Heart left ventricle (tissue), 16 donors: ENCODE data around the gene KIF1A. TPM values are rescaled to one million over a fixed set of nuclear protein-coding genes. Genes with fewer than 3 reads are reported as not detected.
A peak's percentile ranks its signal among the peaks of the same experiment; 100 is the strongest.

Experiments
- ATAC-seq, 4 donors: fragments of 200-7000 bp; cut with Tn5 transposase; one replicate each; pipeline ENCODE4 v1.9.1; 2020 to 2022; ENCODE audit warnings: moderate library complexity in 4 of 4, mild to moderate bottlenecking in 3 of 4, moderate number of reproducible peaks in 1 of 4
- DNase-seq, 5 donors: peaks; one replicate each; pipeline ENCODE4 v3.0.0-alpha.2; 2020
- H3K27ac ChIP-seq, 12 donors: fragments of 200-600 bp; sonication (generic) in 4 of 12; one replicate each; pipeline versions ENCODE4 v1.5.0 to v1.8.0; 2016 to 2022; ENCODE audit warnings: mild to moderate bottlenecking in 2 of 12
- H3K27me3 ChIP-seq, 9 donors: fragments of 200-600 bp; sonication (generic) in 2 of 9; one replicate each; pipeline versions ENCODE4 v1.5.1 to v1.8.0; 2016 to 2022; ENCODE audit warnings: mild to moderate bottlenecking in 3 of 9
- H3K36me3 ChIP-seq, 9 donors: fragments of 200-600 bp; sonication (generic) in 2 of 9; one replicate each; pipeline versions ENCODE4 v1.5.0 to v1.8.0; 2018 to 2022; ENCODE audit warnings: mild to moderate bottlenecking in 2 of 9
- H3K4me1 ChIP-seq, 12 donors: fragments of 200-600 bp; sonication (generic) in 4 of 12; one replicate each; pipeline versions ENCODE4 v1.5.0 to v1.8.0; 2016 to 2022; ENCODE audit warnings: mild to moderate bottlenecking in 3 of 12
- H3K4me3 ChIP-seq, 12 donors: fragments of 200-600 bp; sonication (generic) in 4 of 12; one replicate each; pipeline versions ENCODE4 v1.5.0 to v1.8.0; 2017 to 2022; ENCODE audit warnings: mild to moderate bottlenecking in 9 of 12, moderate library complexity in 4 of 12
- H3K9me3 ChIP-seq, 12 donors: fragments of 200-600 bp; sonication (generic) in 4 of 12; one replicate each; pipeline versions ENCODE4 v1.5.0 to v1.8.0; 2016 to 2022; ENCODE audit warnings: mild to moderate bottlenecking in 1 of 12
- POLR2A ChIP-seq, 2 donors: fragments of 450-650 bp; IDR thresholded peaks; one replicate each; pipeline ENCODE4 v1.6.1; 2017; ENCODE audit warnings: antibody characterized with exemption in 2 of 2, mild to moderate bottlenecking in 2 of 2, moderate library complexity in 2 of 2
- WGBS, 4 donors: extraction: QIAGEN DNeasy Blood & Tissue Kit in 2 of 4; methylation state at CpG; one replicate each; pipeline versions ENCODE4 v1.1.5 to v1.1.7; 2013 to 2018; 5-methylcytosine and 5-hydroxymethylcytosine counted together
- intact Hi-C, 10 donors: fragments of 100-400 bp; cut with DNase I; formaldehyde crosslinking; loops; one replicate each; pipeline versions ENCODE4 v1.11.1 to v1.14.2; 2022
- polyA plus RNA-seq, 2 donors: library from polyadenylated mRNA; stranded (reverse); fragments of 200-250 nt; gene quantifications; one replicate each; pipeline ENCODE4 v1.2.3, GENCODE V29; 2013
- total RNA-seq, 9 donors: library from RNA; depleted of rRNA in 2 of 9; stranded (reverse); fragments of >200 nt in 2 of 9; fragmentation: NEBNext Ultra II Directional in 3 of 9; extraction: Animal tissue kit (Norgen Biotek cat#: 25700) in 3 of 9; gene quantifications; one replicate each; pipeline versions ENCODE4 v1.1.0 to v1.2.4, GENCODE V29; 2016 to 2023
- TF ChIP-seq, protein P1 (sequence below), 12 donors: fragments of 200-600 bp; sonication (generic) in 4 of 12; IDR thresholded peaks; one replicate each; pipeline versions ENCODE4 v1.5.0 to v1.8.0; 2018 to 2022; ENCODE audit warnings: antibody characterized with exemption in 12 of 12, mild to moderate bottlenecking in 5 of 12
- donor health status: ischemic (EF 13 %, LVEDD 7.1; RV severe dilation, severe dysfunction).
- donor health status: healthy with polysubstance abuse.
- donor health status: DM: no; HTN: yes; CAD: no.
- donor health status: DM: no; HTN: no; CAD: no.
- donor health status: ischemic (EF 25% LVEDD 6.9; RV normal size, moderate dysfunction).
- donor health status: ischemic (EF 25% LVEDD 5.7; RV mildly dilated, moderate dysfunction).
- donor health status: healthy.
- donor health status: DM: yes; HTN: yes; CAD: no.
- donor health status: ischemic (EF 35%, LVEDD 5.7; RV mildly dilated, moderate dysfunction).
- donor health status: nonischemic (EF 11% LVEDD 7.7; RV severe dilation, severe dysfunction).
- donor health status: DM: yes; HTN: yes; CAD: no.
- donor health status: PGD.
- donor health status: ischemic (EF 29% LVEDD 5.4; RV normal size, mild dysfunction).
- donor health status: nonischemic (EF 23%, LVEDD 6.1; RV moderate dilation, normal function).

KIF1A gene
- total and polyA plus RNA-seq, 11 donors, result 0.76 to 25.8 (median 2.7) TPM

DNA sequence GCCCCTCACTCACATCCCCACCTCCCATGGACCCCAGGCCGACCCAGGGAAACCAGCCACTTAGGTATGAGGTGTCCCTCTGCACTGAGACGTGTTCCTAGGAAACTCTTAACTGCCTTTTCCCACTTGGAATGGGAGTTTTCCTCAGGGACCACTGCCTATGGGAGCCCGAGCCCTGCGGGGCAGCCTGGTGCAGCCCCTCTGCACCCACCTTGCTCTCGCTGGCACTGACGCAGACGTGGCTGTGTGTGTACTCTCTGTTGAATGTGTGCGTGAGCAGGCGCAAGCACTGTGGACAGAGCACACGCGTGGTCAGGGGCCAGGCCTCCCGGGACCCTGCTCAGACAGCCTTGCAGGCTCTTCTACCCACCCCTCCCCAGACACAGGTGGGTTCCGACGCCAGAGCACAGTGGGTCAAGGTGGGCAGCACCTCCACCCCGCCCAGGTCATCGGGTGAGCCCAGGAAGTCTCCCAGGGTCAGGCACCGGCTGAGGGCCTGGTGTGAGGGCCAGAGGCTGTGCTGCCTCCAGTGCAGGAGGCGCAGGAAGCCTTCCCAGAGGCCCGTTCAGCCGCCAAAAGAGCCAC, 98.3 kb downstream of the KIF1A start:
- H3K27me3 ChIP-seq, result peaks cover 0 to under 1% (median 0%) of the 10 kb centered on the region in 9 donors

DNA sequence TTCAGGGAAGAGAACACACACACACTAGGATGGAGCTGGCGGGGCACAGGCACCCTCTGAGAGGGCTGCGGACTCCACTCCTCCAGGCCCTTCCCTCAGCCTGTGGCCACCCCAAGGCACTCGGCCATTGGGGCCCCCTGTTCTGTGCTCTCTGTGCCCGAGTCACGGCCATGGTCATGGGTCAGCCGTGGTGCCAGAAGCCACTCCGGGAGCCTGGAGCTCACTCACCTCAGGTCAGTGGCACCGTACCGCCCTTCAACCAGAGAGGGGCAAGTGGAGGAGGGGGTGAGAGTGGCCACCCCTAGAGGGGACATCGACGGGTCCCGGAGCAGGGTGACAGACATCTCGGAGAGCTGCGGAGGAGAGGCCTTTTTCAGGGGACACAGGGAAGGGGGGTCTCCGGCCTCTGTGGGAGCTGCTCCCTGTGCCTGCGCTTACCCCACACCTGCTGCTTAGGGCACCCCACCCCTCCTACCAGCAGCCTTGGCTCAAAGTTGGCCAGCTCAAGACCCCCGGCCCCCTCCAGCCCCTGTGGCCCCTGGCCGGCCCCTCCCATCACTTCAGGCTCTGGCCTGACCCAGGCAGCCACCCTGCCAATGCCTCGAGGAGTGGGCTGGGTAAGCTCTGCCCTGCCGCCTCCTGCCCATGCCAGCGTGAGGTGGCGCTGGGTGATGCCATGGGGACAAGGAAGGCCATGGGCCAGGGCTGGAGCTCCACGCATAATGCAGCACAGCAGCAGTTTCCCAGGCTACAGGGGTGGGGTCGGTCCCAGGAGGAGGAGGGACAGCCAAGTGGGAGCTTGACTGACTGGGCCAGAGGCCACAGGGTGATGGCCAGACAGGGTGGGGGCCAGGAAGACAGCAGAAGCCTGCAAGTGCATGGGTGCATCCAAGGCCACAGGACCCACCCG, 99.1 kb downstream of the KIF1A start:
- no peak overlapping the region for H3K27ac ChIP-seq
- H3K36me3 ChIP-seq, result no peaks in the 10 kb centered on the region
- ATAC-seq (no peak), DNase-seq (no peak)
- no peak overlapping the region for H3K4me3 ChIP-seq
- 85 to 93% (median 88%) methylated on average over 18 to 25 of the region's 25 CpGs for WGBS, 4 donors
- H3K4me1 ChIP-seq, result no peaks in the 10 kb centered on the region
- no peak for TF ChIP-seq POLR2A (IDR thresholded peaks at IDR 0.05)
- TF ChIP-seq, protein P1, sequence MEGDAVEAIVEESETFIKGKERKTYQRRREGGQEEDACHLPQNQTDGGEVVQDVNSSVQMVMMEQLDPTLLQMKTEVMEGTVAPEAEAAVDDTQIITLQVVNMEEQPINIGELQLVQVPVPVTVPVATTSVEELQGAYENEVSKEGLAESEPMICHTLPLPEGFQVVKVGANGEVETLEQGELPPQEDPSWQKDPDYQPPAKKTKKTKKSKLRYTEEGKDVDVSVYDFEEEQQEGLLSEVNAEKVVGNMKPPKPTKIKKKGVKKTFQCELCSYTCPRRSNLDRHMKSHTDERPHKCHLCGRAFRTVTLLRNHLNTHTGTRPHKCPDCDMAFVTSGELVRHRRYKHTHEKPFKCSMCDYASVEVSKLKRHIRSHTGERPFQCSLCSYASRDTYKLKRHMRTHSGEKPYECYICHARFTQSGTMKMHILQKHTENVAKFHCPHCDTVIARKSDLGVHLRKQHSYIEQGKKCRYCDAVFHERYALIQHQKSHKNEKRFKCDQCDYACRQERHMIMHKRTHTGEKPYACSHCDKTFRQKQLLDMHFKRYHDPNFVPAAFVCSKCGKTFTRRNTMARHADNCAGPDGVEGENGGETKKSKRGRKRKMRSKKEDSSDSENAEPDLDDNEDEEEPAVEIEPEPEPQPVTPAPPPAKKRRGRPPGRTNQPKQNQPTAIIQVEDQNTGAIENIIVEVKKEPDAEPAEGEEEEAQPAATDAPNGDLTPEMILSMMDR (IDR thresholded peaks at IDR 0.05), result no peak
- peaks cover 0 to 8% (median 0%) of the 10 kb centered on the region in 9 donors for H3K27me3 ChIP-seq
- H3K9me3 ChIP-seq, result no peaks in the 10 kb centered on the region
- intact Hi-C loops, result no loop called here

More for the DNA sequence above, 98.3 kb downstream of the KIF1A start:
- WGBS, 4 donors, result 85 to 90% (median 87%) methylated on average over 6 to 20 of the region's 20 CpGs
- no peaks in the 10 kb centered on the region for H3K36me3 ChIP-seq
- intact Hi-C loops, result no loop called here
- no peaks in the 10 kb centered on the region for H3K9me3 ChIP-seq
- H3K4me3 ChIP-seq, result no peak overlapping the region
- no peak for ATAC-seq
- no peak overlapping the region for H3K27ac ChIP-seq
- TF ChIP-seq, protein P1 (IDR thresholded peaks at IDR 0.05), result no peak
- TF ChIP-seq POLR2A (IDR thresholded peaks at IDR 0.05), result no peak
- H3K4me1 ChIP-seq, result no peaks in the 10 kb centered on the region
- no peak for DNase-seq

DNA sequence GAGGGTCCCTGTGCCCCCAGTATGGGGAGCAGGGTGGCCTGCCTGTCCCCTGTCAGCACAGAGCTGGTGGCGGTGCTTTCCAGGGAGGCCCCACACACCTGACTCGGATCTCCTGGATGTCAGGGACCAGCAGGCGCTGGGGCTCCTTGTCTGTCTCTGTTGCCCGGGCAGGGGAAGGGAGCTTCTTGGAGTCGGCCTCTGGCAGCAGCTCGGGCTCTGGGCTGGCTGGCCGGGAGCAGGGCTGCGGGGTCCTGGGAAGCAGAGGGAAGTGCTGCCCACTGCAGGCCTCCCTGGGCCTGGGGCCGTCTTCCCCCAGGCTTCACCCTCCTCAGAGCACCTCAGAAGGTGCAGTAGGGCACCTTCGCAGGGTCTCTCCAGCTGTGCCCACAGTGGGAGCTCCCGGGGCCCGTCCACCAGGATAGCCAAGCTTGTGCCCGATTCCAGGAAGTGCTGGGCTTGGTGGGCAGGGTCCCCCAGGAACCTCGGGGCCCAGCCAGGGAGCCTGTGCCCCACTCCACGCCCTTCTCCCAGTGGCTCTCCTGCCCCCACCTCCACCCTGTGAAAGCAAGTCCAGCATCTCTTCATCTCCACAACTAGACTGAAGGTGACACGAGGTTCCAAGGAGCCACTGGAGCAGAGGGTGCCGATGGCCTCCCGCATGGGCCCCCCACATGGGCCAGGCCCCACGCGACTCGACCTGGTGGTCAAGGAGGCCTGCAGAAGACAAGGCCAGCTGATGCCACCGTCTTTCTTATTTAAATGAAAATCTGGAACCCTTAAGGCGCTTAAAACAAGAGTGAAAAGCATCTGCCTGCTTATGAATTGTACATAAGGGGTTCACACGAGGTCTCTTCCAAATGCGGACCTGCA, 100.1 kb downstream of the KIF1A start:
- H3K27me3 ChIP-seq, result peaks cover 0 to 9% (median 0%) of the 10 kb centered on the region in 9 donors
- H3K4me3 ChIP-seq, result no peak overlapping the region
- intact Hi-C loops, result no loop called here
- no peaks in the 10 kb centered on the region for H3K36me3 ChIP-seq
- DNase-seq (peak in 1 of 5 donors; percentile 0), ATAC-seq (no peak)
- H3K27ac ChIP-seq, result no peak overlapping the region
- TF ChIP-seq POLR2A (IDR thresholded peaks at IDR 0.05), result no peak
- TF ChIP-seq, protein P1 (IDR thresholded peaks at IDR 0.05), result no peak
- H3K9me3 ChIP-seq, result no peaks in the 10 kb centered on the region
- 80 to 89% (median 85%) methylated on average over 19 to 25 of the region's 25 CpGs for WGBS, 4 donors
- H3K4me1 ChIP-seq, result no peaks in the 10 kb centered on the region
